IMR-90 (cell line): ENCODE results near the gene LIPK.

Experiments used
- BHLHE40 ChIP-seq: fragments of 150-350 bp; IDR thresholded peaks from 2 replicates; pipeline ENCODE4 v1.6.1; 2016; ENCODE audit warnings: mild to moderate bottlenecking, low read depth, low read length
- CEBPB ChIP-seq: IDR thresholded peaks from 2 replicates; pipeline ENCODE4 v1.6.1; 2012; ENCODE audit warnings: low read depth, low read length, improper control_type of control experiment
- CTCF ChIP-seq: conservative IDR thresholded peaks from 2 replicates; pipeline ENCODE4 v1.5.1; 2012; ENCODE audit warnings: mild to moderate bottlenecking, low read depth, low read length, improper control_type of control experiment
- POLR2A ChIP-seq: IDR thresholded peaks from 2 replicates; pipeline ENCODE4 v1.6.1; 2012; ENCODE audit warnings: mild to moderate bottlenecking, low read depth, low read length
- SMC3 ChIP-seq: fragments of 150-350 bp; IDR thresholded peaks from 2 replicates; pipeline ENCODE4 v1.6.1; 2016; ENCODE audit warnings: low read depth, mild to moderate bottlenecking, antibody characterized with exemption, low read length, moderate library complexity
- USF2 ChIP-seq: fragments of 150-350 bp; IDR thresholded peaks from 2 replicates; pipeline ENCODE4 v1.6.1; 2017; ENCODE audit warnings: mild to moderate bottlenecking, antibody characterized with exemption, low read length, low read depth

GRCh38 chr10:88687853-88688467 lies 18.1 kb upstream of the LIPK start:
- TF ChIP-seq CTCF: peak; percentile 75
- no peak for TF ChIP-seq USF2
- TF ChIP-seq BHLHE40: no peak
- TF ChIP-seq POLR2A: no peak
- peak; percentile 60 for TF ChIP-seq SMC3
- no peak for TF ChIP-seq CEBPB
